Heart left ventricle (tissue), 13 donors: ENCODE results near the gene TNNC1.

Experiments
- CTCF ChIP-seq, 12 donors: fragments of 200-600 bp; sonication (generic) in 4 of 12; IDR thresholded peaks; one replicate each; pipeline versions ENCODE4 v1.5.0 to v1.8.0; 2018 to 2022; ENCODE audit warnings: antibody characterized with exemption in 12 of 12, mild to moderate bottlenecking in 5 of 12
- POLR2A ChIP-seq, 2 donors: fragments of 450-650 bp; IDR thresholded peaks; one replicate each; pipeline ENCODE4 v1.6.1; 2017; ENCODE audit warnings: antibody characterized with exemption in 2 of 2, mild to moderate bottlenecking in 2 of 2, moderate library complexity in 2 of 2
- donor health status: ischemic (EF 13 %, LVEDD 7.1; RV severe dilation, severe dysfunction).
- donor health status: DM: no; HTN: yes; CAD: no.
- donor health status: DM: no; HTN: no; CAD: no.
- donor health status: ischemic (EF 25% LVEDD 6.9; RV normal size, moderate dysfunction).
- donor health status: ischemic (EF 25% LVEDD 5.7; RV mildly dilated, moderate dysfunction).
- donor health status: ischemic (EF 35%, LVEDD 5.7; RV mildly dilated, moderate dysfunction).
- donor health status: nonischemic (EF 11% LVEDD 7.7; RV severe dilation, severe dysfunction).
- donor health status: DM: yes; HTN: yes; CAD: no.
- donor health status: PGD.
- donor health status: ischemic (EF 29% LVEDD 5.4; RV normal size, mild dysfunction).
- donor health status: nonischemic (EF 23%, LVEDD 6.1; RV moderate dilation, normal function).

DNA sequence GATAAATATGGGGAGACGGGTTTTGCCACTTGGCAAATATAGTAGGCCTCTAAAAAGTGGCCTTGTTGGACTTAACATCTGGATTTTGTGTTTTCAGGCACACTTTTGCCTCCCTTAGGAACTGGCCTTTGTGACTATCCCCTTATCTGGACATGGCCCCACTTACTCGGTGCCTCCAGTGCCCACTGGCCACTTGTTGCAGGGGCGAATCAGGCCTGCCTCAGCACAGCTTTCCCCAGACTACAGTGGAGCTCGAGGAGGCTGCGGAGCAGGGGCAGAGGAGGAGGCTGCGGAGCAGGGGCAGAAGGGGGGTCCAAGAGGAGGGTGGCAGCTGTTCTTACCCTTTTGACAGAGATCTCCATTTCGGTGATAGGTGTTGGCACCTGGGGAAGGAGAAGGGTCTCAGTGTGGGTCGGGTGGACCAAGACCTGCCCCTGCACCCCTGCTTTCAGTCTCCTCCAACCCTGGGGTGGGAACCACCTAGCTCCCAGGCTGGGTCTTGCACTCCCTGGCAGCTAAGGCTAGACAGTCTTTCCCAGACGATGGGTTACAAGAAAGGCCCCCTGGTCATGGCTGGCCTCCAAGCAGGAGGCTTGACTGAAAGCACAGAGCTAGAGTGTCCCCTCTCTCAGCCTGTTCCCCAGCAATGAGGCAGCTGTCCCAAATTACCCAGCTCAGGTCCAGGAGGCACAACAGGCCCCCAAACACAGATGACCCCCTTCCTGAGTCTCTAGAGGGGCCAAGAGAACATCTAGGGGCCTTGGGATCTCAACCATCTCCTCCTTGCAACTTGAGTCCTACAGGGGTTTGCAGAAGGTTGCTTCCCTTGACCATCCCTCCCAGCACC is 15.0 kb downstream of the TNNC1 start:
- TF ChIP-seq CTCF (IDR thresholded peaks at IDR 0.05) (no peak), POLR2A (IDR thresholded peaks at IDR 0.05) (no peak)
